DND-41 (cell line): ENCODE data around the gene UBC.

Experiments used
- CTCF ChIP-seq: IDR thresholded peaks from 2 replicates; pipeline ENCODE4 v1.5.1; 2012; ENCODE audit warnings: borderline replicate concordance, low read length, moderate library complexity, mild to moderate bottlenecking; ENCODE audit not compliant: poor library complexity, severe bottlenecking; ENCODE audit errors: extremely low read depth
- EZH2 ChIP-seq: IDR thresholded peaks from 3 replicates; pipeline ENCODE4 v1.6.1; 2012; ENCODE audit warnings: borderline replicate concordance, low read depth, mild to moderate bottlenecking, moderate library complexity, low read length, inconsistent platforms; ENCODE audit not compliant: severe bottlenecking

- no peak for TF ChIP-seq CTCF
- TF ChIP-seq EZH2 = no peak
These were observed 43.9 kb downstream of the UBC start for GRCh38 chr12:124870515-124870914.
